GM21528 (cell line): ENCODE measurements around the gene EPB41L5.
A peak's percentile ranks its signal among the peaks of the same experiment; 100 is the strongest.

Experiments
- ATAC-seq: cut with Tn5 transposase; IDR thresholded peaks from one replicate; pipeline ENCODE4 v1.9.1; 2021; ENCODE audit warnings: mild to moderate bottlenecking, moderate library complexity; ENCODE audit not compliant: unreplicated experiment, low FRiP score

The EPB41L5 gene

DNA sequence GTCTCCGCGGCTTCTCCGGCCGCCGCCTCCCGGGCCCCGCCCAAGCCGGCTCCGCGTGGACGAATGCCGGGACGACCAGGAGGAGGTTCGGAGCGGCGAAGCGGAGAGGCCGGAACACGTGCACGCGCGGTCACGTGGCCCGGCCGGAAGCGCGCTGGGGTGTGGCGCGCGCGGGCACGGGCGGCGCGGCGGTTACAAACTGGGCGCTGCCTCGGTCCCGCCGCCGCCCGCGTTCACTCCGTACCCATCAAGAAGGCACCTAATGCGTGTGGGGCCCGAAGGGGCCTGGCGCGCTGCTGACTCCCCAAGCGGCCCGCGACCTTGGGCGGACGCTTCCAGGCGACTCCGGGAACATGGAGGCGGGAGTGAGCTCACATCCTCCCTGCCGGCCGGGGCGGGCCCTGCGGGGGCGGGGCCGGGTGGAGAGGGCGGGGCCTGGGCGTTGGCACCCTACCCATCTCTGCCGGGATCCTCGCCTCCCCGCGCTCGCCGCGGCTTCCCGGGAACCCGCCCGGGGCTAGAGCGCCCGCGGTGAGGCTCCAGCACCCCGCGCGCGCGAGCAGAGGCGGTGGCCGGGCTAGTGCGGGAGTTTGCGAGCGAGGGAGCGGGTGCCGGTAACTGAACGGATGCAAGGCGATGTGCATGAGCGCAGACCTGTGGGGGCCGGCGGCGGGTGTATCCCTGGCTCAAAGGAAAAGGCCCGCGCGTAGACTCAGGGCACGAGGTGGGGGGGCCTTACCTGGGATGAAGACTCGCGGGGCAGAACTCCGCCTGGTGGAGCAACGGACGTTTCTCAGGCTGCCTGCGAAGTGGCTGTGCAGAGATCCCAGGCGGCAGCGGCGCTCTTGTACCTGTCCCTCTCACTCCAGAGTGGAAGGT is 210.4 kb downstream of the EPB41L5 start, which contains the start of gene TMEM185B:
Gene TMEM185B, minus strand, starts transcription at position 367 of the 879 bp plus-strand sequence. CDS start 424 bp downstream, outside the sequence.
- peak; percentile 84 for ATAC-seq

GRCh38 chr2:120224256-120224655 is 211.4 kb downstream of the EPB41L5 start:
- no peak for ATAC-seq

DNA sequence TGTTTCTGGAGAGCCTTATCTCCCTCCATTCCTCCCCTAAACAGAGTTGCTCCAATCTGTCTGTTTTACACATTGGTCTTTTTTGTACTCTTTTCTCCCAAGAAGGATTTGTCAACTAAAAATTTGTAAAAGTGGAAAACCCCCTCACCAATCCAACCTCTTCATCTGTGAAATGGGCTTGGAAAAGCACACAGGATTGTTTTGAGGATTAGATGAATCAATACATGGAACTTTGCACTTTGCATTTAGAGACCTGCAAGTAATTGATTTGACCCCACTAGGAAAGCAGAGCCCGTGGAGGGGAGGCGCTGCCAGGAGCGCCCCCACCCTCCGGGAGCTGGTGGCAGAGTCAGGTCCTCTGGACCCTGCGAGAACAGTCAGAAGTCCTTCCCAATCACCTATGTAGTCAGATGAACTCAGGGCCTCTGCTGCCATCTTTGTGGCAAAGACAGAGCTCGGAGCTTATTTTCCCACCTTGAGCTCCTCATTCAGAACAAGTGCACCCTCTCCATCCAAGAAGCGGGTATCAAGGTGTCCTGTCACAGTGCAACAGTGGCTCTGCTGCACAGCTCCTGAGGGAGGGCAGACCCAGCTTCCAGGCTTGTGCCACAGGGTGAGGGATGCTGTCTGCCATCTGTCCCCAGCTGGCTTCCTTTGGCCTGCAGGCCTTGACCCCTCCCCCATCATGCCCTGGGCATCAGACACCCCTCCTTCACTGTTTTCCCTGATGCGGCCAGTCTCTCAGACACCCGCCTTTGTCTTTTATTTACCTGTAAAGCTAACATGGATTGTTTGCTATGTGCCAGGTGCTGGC is 212.1 kb downstream of the EPB41L5 start:
- no peak for ATAC-seq

DNA sequence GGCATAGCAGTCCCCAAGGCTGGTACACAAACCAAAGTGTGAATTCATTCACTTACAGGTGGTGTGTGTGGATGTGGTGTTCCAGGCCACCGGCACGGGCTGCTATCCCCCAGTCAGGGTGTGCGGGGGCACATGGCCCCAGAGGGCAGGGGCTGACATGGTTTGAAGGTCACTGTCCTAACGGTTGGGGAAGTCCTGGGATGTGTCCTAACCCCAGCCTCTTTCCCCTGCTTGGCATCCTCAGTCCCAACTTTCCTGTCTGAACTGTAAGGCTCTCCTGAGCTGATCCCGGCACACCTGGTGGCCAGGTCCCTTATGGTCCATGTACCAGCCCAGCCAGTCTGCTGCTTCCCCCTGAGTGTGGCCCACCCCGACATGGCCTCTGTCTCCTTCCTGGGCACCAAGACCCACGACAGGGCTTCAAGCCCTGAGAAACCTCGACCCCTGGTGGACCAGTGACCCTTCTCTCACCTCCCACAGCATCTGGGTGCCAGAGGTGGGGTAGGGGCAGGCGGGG is 212.7 kb downstream of the EPB41L5 start:
- no peak for ATAC-seq

GRCh38 chr2:120226316-120226715 is 213.4 kb downstream of the EPB41L5 start:
- ATAC-seq = no peak

GRCh38 chr2:120227111-120227991 is 214.5 kb downstream of the EPB41L5 start:
- ATAC-seq = no peak

- ATAC-seq = no peak
These were observed 215.6 kb downstream of the EPB41L5 start for GRCh38 chr2:120228503-120228902.
